Posterior vena cava (tissue), 2 donors: ENCODE data around the gene CHST10. TPM values are rescaled to one million over a fixed set of nuclear protein-coding genes. Genes with fewer than 3 reads are reported as not detected.
"Not testable (repeated sequence)": the region's sequence is repeated elsewhere in the genome, so short reads cannot be mapped to it uniquely, and the experiment has no call there.

ENCODE experiments used
- DNase-seq: peaks from one replicate; pipeline ENCODE4 v3.0.0-alpha.2; 2020; ENCODE audit warnings: low spot score
- intact Hi-C, 2 donors: fragments of 100-400 bp; cut with DNase I; formaldehyde crosslinking; loops; one replicate each; pipeline versions ENCODE4 v1.14.1 to v1.14.2; 2022 to 2023
- total RNA-seq, 2 donors: library from RNA; stranded (reverse); fragmentation: NEBNext Ultra II Directional; extraction: Animal tissue kit (Norgen Biotek cat#: 25700); gene quantifications; one replicate each; pipeline ENCODE4 v1.2.1, GENCODE V29; 2021
- donor health status: DM: yes; HTN: yes; CAD: no.
- donor health status: DM: yes; HTN: yes; CAD: no.

The CHST10 gene
- total RNA-seq, 2 donors from 2014 or later, result 6.3 to 6.9 TPM

DNA sequence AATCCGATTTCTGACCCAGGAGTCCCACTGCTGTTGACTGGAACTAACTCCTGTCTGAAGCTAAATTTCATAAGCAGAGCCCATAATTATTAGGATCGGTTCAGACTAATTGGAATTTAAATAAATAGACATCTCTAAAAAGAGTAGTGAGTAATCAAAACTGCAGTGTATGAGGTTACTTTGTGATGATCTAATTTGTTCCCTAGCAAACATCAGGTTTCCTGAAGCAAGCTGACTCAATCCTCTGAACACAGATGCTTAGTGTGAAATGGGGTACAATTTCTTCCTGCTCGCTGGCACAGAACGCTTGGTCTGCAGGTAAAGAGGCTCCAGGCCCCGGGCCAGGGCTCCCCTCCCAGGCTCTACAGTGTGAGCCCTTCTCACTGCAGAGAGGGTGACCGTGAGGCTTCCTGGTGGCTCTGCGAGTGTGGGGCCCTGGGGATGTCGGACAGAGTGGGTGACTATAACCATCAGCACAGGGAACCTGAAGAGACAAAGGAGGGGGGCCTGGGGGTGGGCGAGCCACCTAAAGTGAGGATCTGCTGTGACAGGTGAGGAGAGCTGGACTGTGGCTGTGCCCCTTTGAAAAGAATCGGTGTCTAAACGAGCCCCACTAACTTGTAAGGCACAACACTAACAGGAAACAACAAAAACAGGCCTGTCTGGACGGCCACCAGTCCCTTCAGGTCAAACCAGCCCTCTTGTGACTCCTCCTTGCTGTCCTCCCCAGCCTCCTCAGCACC is 20.2 kb downstream of the CHST10 start:
- no peak for DNase-seq
- intact Hi-C loops, result no loop called here

GRCh38 chr2:100396483-100396882 is 21.0 kb downstream of the CHST10 start:
- intact Hi-C loops, result no loop called here
- no peak for DNase-seq

GRCh38 chr2:100395532-100396350 is 21.7 kb downstream of the CHST10 start:
- no peak for DNase-seq
- intact Hi-C loops, result no loop called here

GRCh38 chr2:100394111-100394641 is 23.3 kb downstream of the CHST10 start:
- intact Hi-C loops, result no loop called here
- no peak for DNase-seq

- intact Hi-C loops, result no loop called here
- DNase-seq, result no peak
Observed at GRCh38 chr2:100393362-100393761, 24.1 kb downstream of the CHST10 start.

DNA sequence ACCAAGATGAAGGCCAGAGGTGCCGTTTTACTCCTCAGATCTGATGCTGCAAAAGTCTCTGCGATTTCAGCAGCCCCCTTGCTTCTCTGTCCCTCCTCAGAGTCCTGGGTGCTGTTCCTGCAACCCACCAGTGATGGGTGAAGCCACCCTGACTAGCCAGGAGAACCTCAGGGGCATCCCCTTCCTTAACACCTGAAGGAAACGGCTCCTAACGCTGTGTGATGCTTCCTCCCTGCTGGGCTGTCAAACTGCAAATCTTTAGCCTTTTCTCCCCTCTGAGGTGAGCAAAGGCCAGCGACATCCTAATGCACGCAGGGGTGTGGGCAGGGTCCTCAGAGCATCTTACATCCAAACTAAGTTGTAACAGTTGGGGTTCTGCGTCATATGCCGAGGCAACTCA is 24.8 kb downstream of the CHST10 start:
- intact Hi-C loops, result no loop called here
- no peak for DNase-seq

GRCh38 chr2:100391735-100392515 is 25.5 kb downstream of the CHST10 start:
- DNase-seq, result no peak
- intact Hi-C loops, result no loop called here

DNA sequence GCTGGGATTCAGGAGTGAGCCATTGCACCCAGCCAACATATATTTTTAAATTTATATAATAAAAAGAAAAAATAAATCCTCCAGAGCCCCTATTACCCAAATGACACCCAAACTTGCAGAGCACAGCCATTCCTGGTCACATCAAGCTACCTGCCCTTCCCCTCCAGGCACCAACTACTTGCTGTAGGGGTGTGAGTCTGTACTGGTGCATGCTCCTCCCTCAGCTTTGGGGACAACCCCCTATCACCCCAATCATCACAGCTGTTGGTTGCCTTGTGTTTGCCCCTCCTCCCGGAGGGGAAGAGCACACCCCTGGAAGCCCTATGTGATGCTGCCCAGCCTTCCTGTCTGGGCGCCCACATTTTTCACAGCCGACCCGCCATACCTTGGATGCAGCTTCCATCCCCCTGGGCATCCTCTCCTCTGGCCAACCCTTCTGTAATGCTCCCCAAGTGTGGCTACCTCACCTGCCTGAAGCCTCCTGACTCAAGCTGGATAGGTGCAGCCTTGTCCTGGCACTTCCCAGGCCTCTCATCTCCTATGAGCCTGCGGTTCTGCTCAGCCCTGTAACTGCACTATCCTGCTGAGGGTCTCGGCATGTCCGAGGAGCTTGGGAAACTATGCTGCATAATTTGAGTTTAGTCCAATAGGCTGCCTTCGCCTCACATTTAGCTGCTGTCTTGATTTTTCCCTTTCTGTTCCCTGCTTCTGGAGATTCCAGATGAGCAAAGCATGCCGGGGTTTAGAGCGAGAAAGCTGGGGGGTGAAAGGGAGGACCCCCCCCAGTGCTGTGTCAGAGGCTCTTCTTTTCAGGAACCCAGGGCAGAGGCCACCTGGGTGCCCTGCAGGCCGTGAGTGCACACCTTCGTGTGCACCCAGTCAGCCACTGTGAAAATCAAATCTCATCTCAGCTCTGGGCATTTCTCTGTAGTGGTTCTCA is 27.2 kb downstream of the CHST10 start:
- intact Hi-C loops, result no loop called here

DNA sequence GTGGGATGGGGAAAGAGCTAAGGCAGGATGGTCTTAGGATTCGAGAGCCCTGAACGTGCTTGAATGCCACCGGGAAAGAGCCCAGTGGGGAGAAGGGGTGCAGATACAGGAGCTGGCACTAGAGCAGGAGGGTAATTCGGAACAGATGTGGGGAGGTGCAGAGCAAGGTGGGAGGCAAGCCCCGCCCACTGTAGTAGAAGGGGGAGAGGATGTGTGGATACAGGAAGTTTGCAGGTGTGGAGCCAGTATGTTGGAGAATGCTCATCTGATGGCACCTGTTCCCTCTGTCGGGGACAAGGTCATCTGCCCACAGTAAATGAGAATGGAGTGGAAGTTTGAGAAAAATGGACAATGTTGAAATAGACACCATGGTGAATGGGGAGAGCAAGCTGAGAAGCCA is 28.8 kb downstream of the CHST10 start:
- DNase-seq, result no peak
- intact Hi-C loops, result no loop called here

More for the DNA sequence above, 27.2 kb downstream of the CHST10 start:
- no peak for DNase-seq

DNA sequence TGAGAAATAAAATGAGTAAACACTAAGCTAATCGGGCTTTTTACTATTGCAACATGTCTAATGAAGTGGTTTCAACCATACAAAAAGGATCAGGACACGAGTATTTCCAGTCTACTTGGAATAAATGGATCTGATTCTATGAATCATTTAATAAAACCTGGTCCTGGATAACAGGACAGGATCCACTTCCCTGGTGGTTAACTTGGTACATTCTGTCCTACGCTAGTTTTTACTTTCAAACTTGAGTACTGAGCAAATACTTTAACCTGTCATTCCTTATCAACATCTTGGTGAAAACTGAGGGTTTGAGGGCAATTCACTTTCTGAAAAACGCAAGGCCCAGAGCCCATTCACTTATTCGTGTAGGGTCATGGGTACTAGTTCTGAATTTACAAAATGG is 33.5 kb downstream of the CHST10 start:
- no peak for DNase-seq
- intact Hi-C loops, result loop anchor here in 1 of 2 donors (5.0 kb wide), 1 partner anchor 122 kb away; no protein-coding TSS in a partner anchor

DNA sequence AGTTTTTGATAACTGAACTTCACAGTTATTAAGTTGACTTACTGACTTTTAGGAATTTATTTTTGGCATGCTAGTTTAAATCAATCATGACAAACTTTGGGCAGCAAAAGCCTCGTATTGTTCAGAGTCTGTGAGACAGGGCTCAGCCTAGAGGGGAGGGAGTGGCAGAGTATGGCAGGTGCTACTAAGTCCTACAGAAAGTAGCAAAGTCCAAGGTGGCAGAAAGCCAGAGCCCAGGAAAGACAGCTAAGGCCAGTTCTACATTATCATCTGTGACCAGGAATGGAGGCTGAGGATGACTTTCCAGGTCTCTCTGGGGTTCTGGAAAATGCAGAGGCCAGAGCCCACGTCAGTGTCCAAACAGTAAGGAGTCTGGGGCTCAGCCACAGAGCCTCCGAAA is 34.2 kb downstream of the CHST10 start:
- intact Hi-C loops, result loop anchor here in 1 of 2 donors (5.0 kb wide), 1 partner anchor 121 kb away; no protein-coding TSS in a partner anchor
- no peak for DNase-seq

GRCh38 chr2:100381240-100381639 is 36.2 kb downstream of the CHST10 start:
- DNase-seq, result peak; percentile 90
- intact Hi-C loops, result loop anchor here (2.0 to 5.0 kb wide), 2 partner anchors 118 to 119 kb away; no protein-coding TSS in a partner anchor

DNA sequence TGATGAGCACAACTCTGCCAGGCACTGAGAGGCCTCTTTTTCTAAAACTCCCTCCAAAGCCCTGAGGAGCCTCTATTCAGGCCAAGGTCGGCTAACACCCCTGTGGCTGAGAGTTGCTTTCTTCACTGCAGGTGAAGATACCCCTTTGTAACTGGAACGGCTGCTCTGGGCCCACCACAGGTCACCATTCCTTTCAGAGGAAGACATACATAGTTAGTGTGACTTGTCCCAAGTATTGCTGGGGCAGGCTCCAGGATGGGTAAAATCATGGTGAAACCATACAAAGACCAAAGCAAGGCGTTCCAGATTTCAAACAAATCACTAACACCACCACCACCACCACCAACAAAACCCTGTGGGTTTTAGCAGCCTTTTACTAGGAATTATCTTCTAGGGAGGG is 36.8 kb downstream of the CHST10 start:
- DNase-seq, result no peak
- intact Hi-C loops, result loop anchor here (2.0 to 5.0 kb wide), 2 partner anchors 118 kb away; no protein-coding TSS in a partner anchor

GRCh38 chr2:100376836-100377235 is 40.6 kb downstream of the CHST10 start:
- DNase-seq, result no peak
- intact Hi-C loops, result no loop called here

DNA sequence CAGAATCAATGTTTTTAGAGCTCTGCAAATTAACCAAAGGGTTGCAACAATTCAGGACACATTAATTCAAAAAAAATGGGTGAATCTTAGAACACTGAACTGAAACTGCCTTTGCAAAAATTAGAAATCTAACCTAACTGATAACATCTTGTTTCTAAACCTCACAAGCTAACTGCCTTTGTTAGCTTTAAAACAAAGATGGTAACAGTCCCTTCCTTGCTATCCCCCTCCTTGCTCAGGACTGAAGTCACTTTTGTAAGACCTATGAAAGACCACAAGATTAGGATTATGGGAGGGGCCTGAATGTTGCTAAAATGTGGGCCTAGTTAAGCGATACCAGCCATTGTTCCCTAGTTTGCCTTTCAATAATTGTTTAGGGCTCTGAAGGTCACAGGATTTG is 50.3 kb downstream of the CHST10 start:
- DNase-seq, result no peak
- intact Hi-C loops, result no loop called here

- intact Hi-C loops, result no loop called here
- no peak for DNase-seq
Observed at GRCh38 chr2:100365434-100365833, 52.0 kb downstream of the CHST10 start.

DNA sequence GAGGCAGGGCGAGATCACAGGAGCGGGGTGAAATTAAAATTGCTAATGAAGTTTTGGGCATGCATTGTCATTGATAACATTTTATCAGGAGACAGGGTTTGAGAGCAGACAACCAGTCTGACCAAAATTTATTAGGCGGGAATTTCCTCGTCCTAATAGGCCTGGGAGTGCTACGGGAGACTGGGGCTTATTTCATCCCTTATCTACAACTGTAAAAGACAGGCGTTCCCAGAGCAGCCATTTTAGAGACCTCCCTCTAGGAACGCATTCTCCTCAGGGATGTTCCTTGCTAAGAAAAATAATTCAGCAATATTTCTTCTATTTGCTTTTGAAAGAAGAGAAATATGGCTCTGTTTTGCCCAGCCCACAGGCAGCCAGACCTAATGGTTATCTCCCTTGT is 55.2 kb downstream of the CHST10 start:
- DNase-seq, intact Hi-C loops: not testable (repeated sequence)

DNA sequence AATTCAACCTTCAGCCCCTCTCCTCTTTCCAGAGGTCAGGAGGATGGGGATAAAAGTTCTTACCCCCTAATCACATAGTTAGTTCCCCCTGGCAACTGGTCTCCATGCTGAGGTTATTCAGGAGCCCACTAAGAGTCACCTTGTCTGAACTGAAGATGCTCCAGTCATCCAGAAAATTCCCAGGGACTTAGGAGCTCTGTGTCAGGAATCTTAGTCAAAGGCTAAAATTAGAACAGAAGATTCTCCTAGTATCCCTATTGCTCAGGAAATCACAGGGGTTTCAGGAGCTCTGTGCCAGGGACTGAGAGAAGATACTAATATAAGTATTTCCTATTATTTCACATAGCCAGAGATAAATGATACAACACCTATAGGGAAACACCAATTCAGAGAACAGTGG is 57.9 kb downstream of the CHST10 start:
- intact Hi-C loops, result no loop called here
- no peak for DNase-seq
